Suprapubic skin (tissue), 4 donors: ENCODE data around the gene SETD4. TPM values are rescaled to one million over a fixed set of nuclear protein-coding genes. Genes with fewer than 3 reads are reported as not detected.

ENCODE experiments used
- DNase-seq, 2 donors: peaks; one replicate each; pipeline ENCODE4 v3.0.0-alpha.2; 2019; ENCODE audit warnings: low spot score in 2 of 2
- H3K27ac ChIP-seq: fragments of 200-600 bp; sonication (generic); one replicate; pipeline ENCODE4 v1.5.1; 2019
- H3K27me3 ChIP-seq: fragments of 200-600 bp; sonication (generic); one replicate; pipeline ENCODE4 v1.5.1; 2019
- H3K36me3 ChIP-seq: fragments of 200-600 bp; sonication (generic); one replicate; pipeline ENCODE4 v1.5.1; 2019
- H3K4me1 ChIP-seq: fragments of 200-600 bp; sonication (generic); one replicate; pipeline ENCODE4 v1.5.1; 2019
- H3K4me3 ChIP-seq: fragments of 200-600 bp; sonication (generic); one replicate; pipeline ENCODE4 v1.5.1; 2019; ENCODE audit warnings: mild to moderate bottlenecking
- H3K9me3 ChIP-seq: fragments of 200-600 bp; sonication (generic); one replicate; pipeline ENCODE4 v1.5.1; 2019
- CTCF ChIP-seq, 2 donors: fragments of 200-600 bp in 1 of 2; fragments of 450-650 bp in 1 of 2; sonication (generic) in 1 of 2; IDR thresholded peaks; one replicate each; pipeline ENCODE4 v1.5.1; 2016 to 2019; ENCODE audit warnings: antibody characterized with exemption in 2 of 2, mild to moderate bottlenecking in 1 of 2, moderate library complexity in 1 of 2
- EP300 ChIP-seq: sonication (generic); formaldehyde crosslinking; IDR thresholded peaks from one replicate; pipeline ENCODE4 v1.6.1; 2017; ENCODE audit warnings: antibody characterized with exemption
- POLR2A ChIP-seq, 2 donors: fragments of 450-650 bp; IDR thresholded peaks; one replicate each; pipeline ENCODE4 v1.6.1; 2017; ENCODE audit warnings: antibody characterized with exemption in 2 of 2, mild to moderate bottlenecking in 2 of 2, moderate library complexity in 2 of 2
- POLR2AphosphoS5 ChIP-seq, 3 donors: sonication (generic); formaldehyde crosslinking; IDR thresholded peaks; one replicate each; pipeline ENCODE4 v1.6.1; 2017; ENCODE audit warnings: antibody characterized with exemption in 3 of 3
- WGBS: methylation state at CpG from one replicate; pipeline ENCODE4 v1.1.5; 2018; 5-methylcytosine and 5-hydroxymethylcytosine counted together
- total RNA-seq, 4 donors: library from RNA; depleted of rRNA; stranded (reverse); fragments of >200 nt; gene quantifications; one replicate each; pipeline ENCODE4 v1.1.0, GENCODE V29; 2016

SETD4 gene
- total RNA-seq, 4 donors from 2014 or later: 20.8 to 80.9 (median 26.5) TPM

- TF ChIP-seq POLR2AphosphoS5 (IDR thresholded peaks at IDR 0.05) (no peak), POLR2A (IDR thresholded peaks at IDR 0.05) (no peak), CTCF (IDR thresholded peaks at IDR 0.05) (no peak), EP300 (no peak)
- no peak overlapping the region for H3K4me3 ChIP-seq
- H3K27me3 ChIP-seq: no peaks in the 10 kb centered on the region
- peaks cover 32% of the 10 kb centered on the region for H3K4me1 ChIP-seq
- WGBS: 50% methylated on average over 8 of the region's 8 CpGs
- H3K9me3 ChIP-seq: no peaks in the 10 kb centered on the region
- H3K36me3 ChIP-seq: no peaks in the 10 kb centered on the region
- no peak for DNase-seq
- H3K27ac ChIP-seq: peak overlapping the region; percentile 50
These were observed 37.3 kb upstream of the SETD4 start for GRCh38 chr21:36097427-36098181.

DNA sequence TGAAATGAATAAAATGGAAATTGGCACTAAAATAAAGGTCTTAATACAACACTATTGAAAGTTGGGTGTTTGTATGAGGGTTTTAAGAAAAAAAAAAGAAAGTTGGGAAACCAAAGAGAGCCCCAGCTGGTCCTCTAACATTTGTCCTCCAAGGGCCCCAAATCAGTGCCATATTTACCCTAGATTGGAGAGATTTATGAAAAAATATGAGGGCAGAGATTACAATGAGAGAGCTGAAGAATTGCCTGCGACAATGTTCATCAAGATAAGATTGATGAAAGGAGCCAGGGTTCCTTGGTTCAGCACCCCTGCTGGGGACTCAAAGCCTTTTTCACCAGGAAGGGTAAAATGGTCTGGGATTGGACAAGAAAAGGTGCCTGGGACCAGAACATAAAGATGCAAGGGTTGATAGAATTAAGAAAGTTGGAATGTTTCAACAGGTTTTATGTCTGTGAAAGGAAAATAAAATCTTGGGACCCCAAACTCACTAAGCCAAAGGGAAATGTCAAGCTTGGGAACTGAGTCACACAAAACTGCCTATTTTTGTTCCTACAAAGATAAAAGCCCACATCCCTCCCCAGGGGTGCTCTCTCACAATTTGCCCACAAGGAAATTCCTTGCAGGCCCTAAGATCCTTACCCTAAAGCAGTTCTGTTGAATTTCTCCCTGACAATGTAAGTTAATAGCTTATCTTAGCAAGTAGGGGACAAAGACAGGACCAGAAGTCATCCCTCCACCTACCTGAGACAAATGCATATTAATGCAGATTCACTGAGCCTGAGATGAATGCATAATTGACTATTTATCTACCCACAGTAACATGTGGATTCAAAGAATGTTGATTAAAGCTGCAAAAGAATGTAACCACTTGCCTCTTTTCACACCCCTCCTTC, 36.3 kb upstream of the SETD4 start:
- H3K9me3 ChIP-seq: no peaks in the 10 kb centered on the region
- H3K27me3 ChIP-seq: no peaks in the 10 kb centered on the region
- WGBS: 42% methylated on average over 1 of the region's 1 CpG
- H3K36me3 ChIP-seq: no peaks in the 10 kb centered on the region
- DNase-seq: no peak
- no peak for TF ChIP-seq EP300
- no peak for TF ChIP-seq POLR2AphosphoS5 (IDR thresholded peaks at IDR 0.05)
- TF ChIP-seq POLR2A (IDR thresholded peaks at IDR 0.05): no peak
- TF ChIP-seq CTCF (IDR thresholded peaks at IDR 0.05): no peak
- peaks cover 31% of the 10 kb centered on the region for H3K4me1 ChIP-seq
- H3K27ac ChIP-seq: peak overlapping the region; percentile 50
- H3K4me3 ChIP-seq: no peak overlapping the region

DNA sequence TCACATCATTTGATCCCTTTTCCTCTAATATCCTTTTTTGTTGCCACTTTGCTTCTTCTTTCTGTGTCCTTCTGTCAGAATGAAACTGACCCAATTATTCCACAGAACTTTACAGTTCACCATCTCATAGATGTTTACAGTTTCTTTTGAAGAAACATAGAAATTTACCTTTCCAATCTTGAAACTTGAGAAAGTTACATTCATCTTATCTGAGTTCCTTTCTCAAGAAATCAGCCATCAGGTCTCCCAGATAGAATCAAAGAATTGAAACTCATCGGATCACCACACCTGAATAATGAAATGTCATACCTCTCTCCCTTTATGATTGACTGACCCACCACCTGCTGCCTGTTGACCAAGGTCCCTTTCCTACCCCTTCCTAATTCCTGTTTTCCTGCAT, 33.2 kb upstream of the SETD4 start:
- 96% methylated on average over 1 of the region's 1 CpG for WGBS
- TF ChIP-seq POLR2AphosphoS5 (IDR thresholded peaks at IDR 0.05) (no peak), CTCF (IDR thresholded peaks at IDR 0.05) (no peak), POLR2A (IDR thresholded peaks at IDR 0.05) (no peak), EP300 (no peak)

GRCh38 chr21:36092681-36093080, 32.4 kb upstream of the SETD4 start:
- Histone ChIP-seq H3K27me3 (no peaks in the 10 kb centered on the region), H3K4me3 (no peak overlapping the region), H3K9me3 (no peaks in the 10 kb centered on the region), H3K36me3 (no peaks in the 10 kb centered on the region), H3K27ac (no peak overlapping the region), H3K4me1 (peaks cover 20% of the 10 kb centered on the region)
- no peak for TF ChIP-seq EP300
- TF ChIP-seq POLR2A (IDR thresholded peaks at IDR 0.05): no peak
- TF ChIP-seq CTCF (IDR thresholded peaks at IDR 0.05): no peak
- TF ChIP-seq POLR2AphosphoS5 (IDR thresholded peaks at IDR 0.05): no peak
- DNase-seq: no peak

More for the DNA sequence above, 33.2 kb upstream of the SETD4 start:
- no peak overlapping the region for H3K4me3 ChIP-seq
- no peak for DNase-seq
- no peaks in the 10 kb centered on the region for H3K27me3 ChIP-seq
- H3K27ac ChIP-seq: no peak overlapping the region
- peaks cover 29% of the 10 kb centered on the region for H3K4me1 ChIP-seq
- no peaks in the 10 kb centered on the region for H3K36me3 ChIP-seq
- no peaks in the 10 kb centered on the region for H3K9me3 ChIP-seq

DNA sequence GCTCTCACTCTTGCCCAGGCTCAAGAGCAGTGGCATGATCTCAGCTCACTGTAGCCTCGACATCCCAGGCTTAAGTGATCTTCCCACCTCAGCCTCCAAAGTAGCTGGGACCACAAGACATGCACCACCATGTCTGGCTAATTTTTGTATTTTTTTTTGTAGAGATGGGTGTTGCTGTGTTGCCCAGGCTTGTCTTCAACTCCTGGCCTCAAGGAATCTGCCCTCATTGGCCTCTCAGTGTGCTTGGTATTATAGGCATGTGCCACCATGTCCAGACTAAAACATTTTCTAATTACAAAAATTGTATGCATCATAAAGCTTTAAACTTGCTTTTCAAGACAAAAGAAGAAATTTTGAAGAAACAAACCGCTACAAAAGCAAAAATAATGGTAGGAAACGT, 29.6 kb upstream of the SETD4 start:
- H3K9me3 ChIP-seq: no peaks in the 10 kb centered on the region
- no peaks in the 10 kb centered on the region for H3K36me3 ChIP-seq
- H3K27ac ChIP-seq: no peak overlapping the region
- H3K27me3 ChIP-seq: no peaks in the 10 kb centered on the region
- no peak for DNase-seq
- no peak for TF ChIP-seq EP300
- no peak for TF ChIP-seq POLR2AphosphoS5 (IDR thresholded peaks at IDR 0.05)
- no peak for TF ChIP-seq POLR2A (IDR thresholded peaks at IDR 0.05)
- TF ChIP-seq CTCF (IDR thresholded peaks at IDR 0.05): no peak
- H3K4me1 ChIP-seq: peaks cover 11% of the 10 kb centered on the region
- H3K4me3 ChIP-seq: no peak overlapping the region
- 61% methylated on average over 3 of the region's 3 CpGs for whole genome bisulfite sequencing
